ENCODE measurements around the gene ANKRD63.
A peak's percentile ranks its signal among the peaks of the same experiment; 100 is the strongest.

The ANKRD63 gene

GRCh38 chr15:40242601-40243000 lies 40.3 kb downstream of the ANKRD63 start:
- DNase-seq (ENCODE audit: low spot score) = no peak

DNA sequence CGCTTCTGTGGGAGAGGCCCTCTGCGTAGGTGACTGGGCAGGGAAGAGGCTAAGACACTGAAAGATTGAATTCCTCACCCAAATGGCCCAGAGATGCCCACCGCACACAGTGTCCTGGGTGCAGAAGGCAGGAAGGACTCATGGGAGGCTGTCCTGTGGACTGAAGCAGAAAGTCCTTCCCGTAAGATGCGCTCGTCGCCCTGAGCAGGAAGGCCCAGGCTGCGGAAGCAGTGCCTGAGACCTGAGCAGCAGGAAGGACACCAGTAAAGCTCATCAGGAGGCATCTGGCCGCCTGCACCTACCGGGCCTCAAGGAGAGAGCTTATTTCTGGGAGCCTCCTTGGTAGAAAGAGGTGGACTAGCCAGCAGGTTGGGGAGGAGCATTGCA lies 40.7 kb downstream of the ANKRD63 start:
- DNase-seq (ENCODE audit: low spot score) = no peak

DNA sequence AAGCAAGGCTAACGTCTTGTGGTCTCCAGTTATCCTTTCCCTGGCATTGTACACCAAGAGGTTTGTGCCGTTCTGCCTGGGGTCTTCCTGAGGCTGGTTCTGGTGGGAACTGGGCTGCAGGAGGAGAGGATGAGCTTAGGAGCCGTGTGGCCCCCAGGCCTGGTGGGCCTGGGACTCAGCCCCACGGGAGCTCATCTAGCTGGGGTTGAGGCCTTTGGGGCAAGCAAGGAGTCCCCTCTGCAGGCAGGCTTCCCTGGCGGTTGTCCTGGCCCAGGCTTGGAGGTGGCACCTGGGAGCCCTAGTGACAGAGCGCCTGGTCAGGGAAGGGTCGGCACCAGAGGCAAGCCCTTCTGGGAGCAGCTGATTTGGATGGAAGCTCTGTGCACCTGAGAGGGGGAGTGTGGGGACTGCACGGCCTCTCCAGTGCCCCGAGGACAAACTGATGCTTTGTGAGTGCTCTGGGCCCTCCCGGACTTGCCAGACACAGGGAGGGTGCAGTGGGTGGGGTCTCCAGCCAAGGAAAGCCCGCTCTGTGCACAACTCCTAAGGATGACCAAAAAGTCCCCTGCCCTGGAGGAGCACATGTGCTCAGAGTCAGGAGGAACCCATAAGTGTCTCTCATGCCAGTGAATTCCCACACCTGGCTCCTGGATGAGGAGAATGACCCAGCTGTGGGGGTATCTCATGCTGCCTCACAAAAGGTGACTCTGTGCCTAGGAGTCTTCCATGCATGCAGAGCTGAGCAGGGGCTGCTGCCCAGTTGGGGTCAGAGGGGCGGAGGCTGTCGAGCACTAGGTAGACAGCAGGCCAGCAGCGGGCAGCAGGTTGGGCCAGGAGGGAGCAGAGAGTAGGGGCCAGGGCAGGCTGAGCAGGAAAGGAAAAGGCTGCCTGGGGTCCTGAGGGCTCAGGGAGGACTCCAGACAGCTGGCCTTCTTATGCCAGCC lies 41.3 kb downstream of the ANKRD63 start:
- no peak for DNase-seq (ENCODE audit: low spot score)

DNA sequence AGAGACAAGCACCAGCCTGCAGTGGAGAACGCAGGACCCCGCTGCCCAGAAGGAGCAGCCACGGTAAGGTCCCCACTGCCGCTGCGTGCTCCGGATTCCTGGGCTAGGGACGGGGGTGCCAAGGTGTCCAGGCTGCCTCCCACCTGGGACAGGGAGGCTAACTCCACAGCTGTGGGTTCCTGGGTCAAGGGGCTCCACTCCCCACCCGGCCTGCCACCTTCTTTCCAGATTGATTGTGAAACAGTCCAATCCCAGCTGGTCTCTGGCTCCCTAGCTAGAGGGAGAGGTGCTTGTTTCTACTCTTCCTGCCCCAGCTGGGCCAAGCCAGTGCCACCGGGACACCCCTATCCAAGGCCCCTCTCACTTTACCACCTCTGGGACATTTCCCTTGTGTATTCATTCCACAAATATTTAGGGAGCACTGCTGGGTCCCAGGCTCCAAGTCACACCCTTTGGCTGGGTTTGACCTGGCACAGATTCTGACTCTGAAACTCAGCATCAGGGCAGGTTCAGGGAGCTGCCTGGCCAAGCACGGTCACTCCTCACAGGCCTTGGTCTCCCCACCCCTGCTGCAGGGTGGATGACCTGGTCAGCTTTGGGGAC lies 42.1 kb downstream of the ANKRD63 start:
- no peak for DNase-seq (ENCODE audit: low spot score)

DNA sequence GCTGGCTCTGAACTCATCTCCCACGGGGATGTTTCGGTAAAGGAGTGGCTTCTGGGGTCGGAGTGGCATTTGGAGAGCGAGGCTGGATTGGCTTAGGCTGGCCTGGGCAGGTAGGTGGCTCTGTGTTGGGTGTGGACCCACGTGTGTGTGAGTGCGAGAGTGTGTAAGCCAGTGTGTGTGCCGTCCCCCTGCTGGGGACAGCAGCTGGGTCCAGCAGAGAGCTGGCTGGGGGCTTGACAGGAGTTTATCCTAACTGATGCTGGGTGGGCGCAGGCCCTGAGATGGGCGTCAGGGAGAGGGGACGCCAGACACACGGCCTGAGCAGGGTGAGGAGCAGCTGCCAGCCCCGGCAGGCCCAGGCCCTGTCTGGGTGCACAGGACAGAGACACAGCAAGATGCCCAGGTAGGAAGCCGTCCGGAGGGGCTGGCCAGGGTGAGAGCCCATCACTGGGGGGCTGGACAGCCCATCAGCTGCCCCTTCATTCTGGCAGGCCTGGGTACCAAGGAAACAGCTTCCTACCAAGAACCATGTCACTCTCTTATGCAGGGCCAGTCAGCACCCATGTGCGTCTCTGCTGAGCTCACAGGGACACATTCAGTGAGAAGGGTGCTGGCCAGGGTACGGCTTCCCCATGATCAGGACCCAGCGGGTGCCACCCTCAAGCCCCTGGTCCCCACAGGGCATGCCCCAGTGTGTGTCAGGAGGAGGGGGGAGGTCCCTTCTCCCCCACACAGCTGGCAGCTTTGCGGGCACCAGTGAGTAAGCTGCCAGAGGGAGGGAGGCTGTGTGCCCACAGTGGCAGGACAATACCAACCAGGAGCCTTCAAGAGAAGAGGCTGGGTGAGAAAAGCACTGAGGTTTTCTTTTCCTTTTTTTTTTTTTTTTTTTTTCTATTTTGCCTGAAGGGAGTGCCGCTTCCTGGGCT lies 42.9 kb downstream of the ANKRD63 start:
- DNase-seq (ENCODE audit: low spot score) = no peak

- no peak for DNase-seq (ENCODE audit: low spot score)
Observed at GRCh38 chr15:40239404-40239692, 43.5 kb downstream of the ANKRD63 start.

- DNase-seq (ENCODE audit: low spot score) = peak; percentile 76
Observed at GRCh38 chr15:40238532-40239403, 44.1 kb downstream of the ANKRD63 start, which contains the start of gene PAK6. TSS of gene PAK6 (plus strand) at chr15:40239063. CDS start at chr15:40264786, 25,723 bp downstream.

DNA sequence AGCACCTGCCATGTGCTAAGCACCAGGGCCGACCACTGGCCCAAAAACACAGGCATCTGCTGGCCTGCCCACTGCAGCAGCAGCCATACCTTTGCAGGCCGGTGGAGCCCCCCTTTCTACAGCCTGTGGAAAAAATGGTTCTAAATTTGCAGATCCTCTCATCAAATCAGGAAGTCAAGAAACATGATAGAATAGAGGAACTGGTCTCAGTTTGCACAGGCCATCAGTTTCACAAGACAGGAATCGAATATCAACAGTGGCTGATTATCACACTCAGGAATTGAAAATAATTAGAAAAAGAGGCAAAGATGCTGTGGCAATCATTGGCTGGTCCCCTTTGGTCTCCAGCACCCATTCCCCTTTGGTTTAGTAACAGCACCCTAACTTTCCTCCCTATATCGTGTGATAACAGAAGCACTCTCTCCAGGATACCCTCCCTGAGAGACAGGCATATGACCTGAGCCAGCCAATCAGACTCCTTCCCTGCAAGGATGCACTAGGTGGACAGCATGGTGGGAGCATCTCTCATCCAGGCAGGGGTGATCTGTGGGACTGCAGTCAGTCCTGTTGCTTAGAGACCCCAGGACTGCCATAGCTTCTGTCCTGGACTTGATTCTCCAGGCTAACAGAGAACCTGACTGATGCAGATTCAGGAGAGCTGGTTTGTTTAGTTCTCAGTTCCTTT lies 47.5 kb downstream of the ANKRD63 start:
- no peak for DNase-seq (ENCODE audit: low spot score)

DNA sequence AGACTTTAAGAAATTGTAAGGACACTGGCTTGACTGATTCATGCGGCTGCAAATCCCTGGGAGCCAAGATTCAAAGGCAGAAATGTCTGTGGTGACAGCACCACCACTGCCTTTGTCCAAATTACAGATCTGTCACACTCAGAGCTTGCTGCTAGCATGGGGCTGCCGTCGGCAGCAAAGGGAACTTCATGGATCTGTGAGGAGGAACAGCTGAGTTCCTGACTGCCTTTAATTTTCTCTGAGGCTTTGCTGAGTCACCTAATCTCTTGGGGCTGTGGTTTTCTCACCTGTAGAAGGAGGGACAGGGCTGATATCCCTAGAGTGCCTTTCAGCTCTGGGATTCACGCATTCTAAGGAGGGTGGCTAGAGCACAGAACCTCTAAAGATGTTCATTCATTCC lies 48.1 kb downstream of the ANKRD63 start:
- DNase-seq (ENCODE audit: low spot score) = no peak

- DNase-seq (ENCODE audit: low spot score) = no peak
Observed at GRCh38 chr15:40233727-40234577, 48.9 kb downstream of the ANKRD63 start.

DNA sequence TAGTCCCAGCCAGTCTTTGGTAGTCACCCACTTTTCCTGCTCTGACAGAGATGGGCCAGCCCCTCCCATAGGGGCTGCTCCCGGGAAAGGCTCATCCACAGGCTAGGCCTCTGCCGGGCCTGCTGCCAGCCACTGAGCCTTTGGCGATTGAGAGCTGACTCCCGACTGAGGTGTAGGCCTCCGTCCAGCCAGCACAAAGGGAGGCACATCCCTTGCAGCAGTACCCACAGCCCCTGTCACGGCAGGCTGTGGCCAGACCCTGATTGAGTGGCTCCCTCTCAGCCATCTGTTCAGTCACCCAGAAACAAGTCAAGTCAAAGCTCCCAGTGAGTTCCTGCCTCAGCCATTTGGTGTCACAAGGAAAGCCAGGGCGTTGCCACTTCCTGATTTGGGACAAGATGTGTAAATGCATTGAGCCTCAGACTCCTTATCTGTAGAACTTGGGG lies 50.2 kb downstream of the ANKRD63 start:
- DNase-seq (ENCODE audit: low spot score) = no peak
